H1 (cell line): ENCODE results near the gene SEMA5B. TPM values are rescaled to one million over a fixed set of nuclear protein-coding genes. Genes with fewer than 3 reads are reported as not detected.

Source experiments
- CTCF ChIA-PET: fragments of 300-600 bp; sonication (Branson Sonifier 250); formaldehyde crosslinking; loops from one replicate; lab custom pipeline; 2021; ENCODE audit not compliant: partially characterized antibody; lab: Charles Lee
- POLR2A ChIA-PET: fragments of 300-600 bp; sonication (Branson Sonifier 250); formaldehyde crosslinking; loops from one replicate; lab custom pipeline; 2021; ENCODE audit warnings: inconsistent platforms; ENCODE audit not compliant: partially characterized antibody; lab: Charles Lee
- DNase-seq, 2 experiments: peaks; one replicate each; pipeline versions ENCODE4 v3.0.0 to v3.0.0-alpha.2; 2010 to 2022; ENCODE audit warnings: low spot score in 2 of 2, low read depth in 1 of 2, mixed read lengths in 1 of 2
- FAIRE-seq: peaks from 2 replicates; lab custom pipeline; 2011; peaks lifted over from hg19 to GRCh38; lab: Jason Lieb, UNC
- H2AFZ ChIP-seq: 2 replicates; pipeline ENCODE4 v1.8.1; 2012; ENCODE audit warnings: low read length, inconsistent platforms
- H2AK5ac ChIP-seq: 2 replicates; pipeline ENCODE4 v1.6.1; 2013; ENCODE audit warnings: low read depth, low read length
- H2BK120ac ChIP-seq: replicated peaks from 2 replicates; pipeline ENCODE3; 2013; ENCODE audit warnings: low read depth, low read length, inconsistent platforms
- H2BK12ac ChIP-seq: 2 replicates; pipeline ENCODE4 v1.6.1; 2013; ENCODE audit warnings: low read depth, low read length
- H2BK15ac ChIP-seq: 2 replicates; pipeline ENCODE4 v1.6.1; 2013; ENCODE audit warnings: low read length
- H2BK20ac ChIP-seq: 2 replicates; pipeline ENCODE4 v1.6.1; 2013; ENCODE audit warnings: low read length
- H2BK5ac ChIP-seq: 2 replicates; pipeline ENCODE4 v1.6.1; 2013; ENCODE audit warnings: low read depth, low read length
- H3K14ac ChIP-seq: 2 replicates; pipeline ENCODE4 v1.6.1; 2013; ENCODE audit warnings: inconsistent platforms; ENCODE audit not compliant: insufficient read length
- H3K18ac ChIP-seq: 2 replicates; pipeline ENCODE4 v1.6.1; 2013; ENCODE audit warnings: low read length; ENCODE audit errors: extremely low read depth
- H3K23ac ChIP-seq: 2 replicates; pipeline ENCODE4 v1.6.1; 2013; ENCODE audit warnings: inconsistent platforms; ENCODE audit not compliant: insufficient read length
- H3K23me2 ChIP-seq: 2 replicates; pipeline ENCODE4 v1.6.1; 2013; ENCODE audit warnings: low read depth, low read length
- H3K27ac ChIP-seq: 2 replicates; pipeline ENCODE4 v1.6.1; 2011; ENCODE audit warnings: low read depth, low read length, inconsistent platforms
- H3K27me3 ChIP-seq, 4 experiments: replicated peaks in 1 of 4; 1 replicate in 1 of 4; 2 replicates in 3 of 4; pipeline versions ENCODE4 v1.6.1 to v1.8.1; 2011 to 2013; ENCODE audit warnings: low read length in 3 of 4, mild to moderate bottlenecking in 3 of 4, inconsistent platforms in 2 of 4, mixed read lengths in 2 of 4, moderate library complexity in 1 of 4; ENCODE audit not compliant: control insufficient read depth in 3 of 4, insufficient read depth in 3 of 4; ENCODE audit errors: extremely low read depth in 1 of 4
- H3K36me3 ChIP-seq, 4 experiments: 2 replicates each; pipeline versions ENCODE4 v1.6.1 to v1.8.1; 2011 to 2013; ENCODE audit warnings: mild to moderate bottlenecking in 4 of 4, low read length in 3 of 4, moderate library complexity in 2 of 4, control low read depth in 1 of 4, inconsistent platforms in 1 of 4; ENCODE audit not compliant: insufficient read depth in 4 of 4, control insufficient read depth in 2 of 4
- H3K4ac ChIP-seq: replicated peaks from 2 replicates; pipeline ENCODE3; 2013; ENCODE audit warnings: low read length, low read depth, mixed read lengths, inconsistent platforms; ENCODE audit not compliant: insufficient read length
- H3K4me1 ChIP-seq, 4 experiments: replicated peaks in 1 of 4; 1 replicate in 1 of 4; 2 replicates in 3 of 4; pipeline versions ENCODE4 v1.6.1 to v1.8.1; 2011 to 2013; ENCODE audit warnings: low read length in 3 of 4, inconsistent platforms in 2 of 4, mixed read lengths in 1 of 4; ENCODE audit not compliant: insufficient read depth in 4 of 4, control insufficient read depth in 3 of 4
- H3K4me2 ChIP-seq, 2 experiments: 2 replicates each; pipeline versions ENCODE4 v1.6.1 to v1.8.1; 2011 to 2013; ENCODE audit warnings: low read depth in 2 of 2, low read length in 2 of 2, control low read depth in 1 of 2, inconsistent platforms in 1 of 2, mild to moderate bottlenecking in 1 of 2; ENCODE audit not compliant: insufficient read depth in 1 of 2
- H3K4me3 ChIP-seq, 4 experiments: fragments of 200-600, 300-600 bp in 1 of 4; sonication (generic), shearing (Covaris generic), sonication (Bioruptor Twin) in 1 of 4; 2 replicates each; pipeline versions ENCODE4 v1.5.1 to v1.8.1; 2011 to 2016; ENCODE audit warnings: low read length in 4 of 4, low read depth in 3 of 4, control low read depth in 2 of 4, inconsistent platforms in 2 of 4, mild to moderate bottlenecking in 2 of 4, mixed read lengths in 1 of 4, moderate library complexity in 1 of 4; ENCODE audit not compliant: insufficient read depth in 2 of 4; ENCODE audit errors: extremely low read depth in 1 of 4
- H3K56ac ChIP-seq: replicated peaks from 2 replicates; pipeline ENCODE3; 2013; ENCODE audit warnings: low read depth, mild to moderate bottlenecking, mixed read lengths, low read length, inconsistent platforms; ENCODE audit not compliant: insufficient read length
- H3K79me1 ChIP-seq: 2 replicates; pipeline ENCODE4 v1.6.1; 2013; ENCODE audit warnings: low read depth, low read length, control low read depth
- H3K79me2 ChIP-seq, 2 experiments: 2 replicates each; pipeline versions ENCODE4 v1.6.1 to v1.8.1; 2012 to 2013; ENCODE audit warnings: low read length in 2 of 2, mild to moderate bottlenecking in 2 of 2, inconsistent platforms in 1 of 2; ENCODE audit not compliant: insufficient read depth in 2 of 2, control insufficient read depth in 1 of 2
- H3K9ac ChIP-seq, 4 experiments: replicated peaks in 1 of 4; 1 replicate in 1 of 4; 2 replicates in 3 of 4; pipeline versions ENCODE4 v1.6.1 to v1.8.1; 2011 to 2013; ENCODE audit warnings: low read depth in 3 of 4, low read length in 3 of 4, control low read depth in 2 of 4, mild to moderate bottlenecking in 2 of 4, moderate library complexity in 2 of 4, inconsistent platforms in 1 of 4; ENCODE audit errors: extremely low read depth in 1 of 4
- H3K9me3 ChIP-seq, 2 experiments: 2 replicates each; pipeline versions ENCODE4 v1.6.1 to v1.8.1; 2012 to 2013; ENCODE audit warnings: mild to moderate bottlenecking in 2 of 2, moderate library complexity in 2 of 2, control low read depth in 1 of 2, inconsistent platforms in 1 of 2, low read depth in 1 of 2, low read length in 1 of 2, mixed read lengths in 1 of 2; ENCODE audit not compliant: insufficient read depth in 2 of 2
- H4K20me1 ChIP-seq, 2 experiments: replicated peaks in 1 of 2; 2 replicates each; pipeline versions ENCODE3 to v1.8.1; 2011 to 2013; ENCODE audit warnings: inconsistent platforms in 2 of 2, low read length in 2 of 2, mild to moderate bottlenecking in 1 of 2; ENCODE audit not compliant: insufficient read depth in 2 of 2, control insufficient read depth in 1 of 2
- H4K5ac ChIP-seq: 2 replicates; pipeline ENCODE4 v1.6.1; 2013; ENCODE audit warnings: low read length, low read depth, mixed read lengths, inconsistent platforms; ENCODE audit not compliant: insufficient read length
- H4K8ac ChIP-seq: 2 replicates; pipeline ENCODE4 v1.8.0; 2013; ENCODE audit warnings: mild to moderate bottlenecking, moderate library complexity, low read length, inconsistent platforms; ENCODE audit not compliant: insufficient read depth; ENCODE audit errors: extremely low read depth
- H4K91ac ChIP-seq: replicated peaks from 2 replicates; pipeline ENCODE3; 2013; ENCODE audit warnings: low read length, mixed read lengths, inconsistent platforms; ENCODE audit not compliant: insufficient read length
- BRCA1 ChIP-seq: IDR thresholded peaks from 2 replicates; pipeline ENCODE4 v1.6.1; 2012; ENCODE audit warnings: low read depth, low read length, improper control_type of control experiment
- CREB1 ChIP-seq: IDR thresholded peaks from 2 replicates; pipeline ENCODE4 v1.6.1; 2012; ENCODE audit warnings: inconsistent platforms
- CTBP2 ChIP-seq: IDR thresholded peaks from 2 replicates; pipeline ENCODE4 v1.7.0; 2011; ENCODE audit warnings: borderline replicate concordance, mild to moderate bottlenecking, moderate library complexity, mixed read lengths, low read length; ENCODE audit not compliant: insufficient read depth, insufficient read length
- GABPA ChIP-seq: IDR thresholded peaks from 2 replicates; pipeline ENCODE4 v1.6.1; 2011; ENCODE audit warnings: mild to moderate bottlenecking, low read length, moderate library complexity, borderline replicate concordance; ENCODE audit not compliant: insufficient read depth
- GTF2F1 ChIP-seq: IDR thresholded peaks from 2 replicates; pipeline ENCODE4 v1.6.1; 2012; ENCODE audit warnings: low read depth, low read length, improper control_type of control experiment, borderline replicate concordance
- PHF8 ChIP-seq: fragments of 200-600 bp; sonication (generic); conservative IDR thresholded peaks from 2 replicates; pipeline ENCODE4 v1.7.1; 2012; ENCODE audit warnings: low read depth, mild to moderate bottlenecking, inconsistent platforms, low read length, moderate library complexity
- POLR2A ChIP-seq, 2 experiments: IDR thresholded peaks; 1 replicate in 1 of 2; 2 replicates in 1 of 2; pipeline ENCODE4 v1.6.1; 2011; ENCODE audit warnings: low read depth in 2 of 2, low read length in 2 of 2, mild to moderate bottlenecking in 2 of 2; ENCODE audit errors: control extremely low read depth in 1 of 2
- SP1 ChIP-seq: IDR thresholded peaks from 2 replicates; pipeline ENCODE4 v1.6.1; 2011; ENCODE audit warnings: low read depth, low read length
- TBP ChIP-seq: IDR thresholded peaks from 2 replicates; pipeline ENCODE4 v1.6.1; 2011; ENCODE audit warnings: low read depth, low read length, improper control_type of control experiment
- WGBS, 2 experiments: shearing (Covaris generic) in 1 of 2; methylation state at CpG; one replicate each; pipeline versions ENCODE4 v1.1.6 to v1.1.7; 2013 to 2015; ENCODE audit warnings: low lambda C conversion rate in 2 of 2, mixed read lengths in 2 of 2, inconsistent platforms in 1 of 2, low coverage in 1 of 2, missing lambda C conversion rate in 1 of 2; ENCODE audit not compliant: insufficient replicate concordance in 2 of 2, insufficient coverage in 1 of 2, insufficient read length in 1 of 2; ENCODE audit errors: extremely low coverage in 1 of 2, missing lambda C conversion rate in 1 of 2; 5-methylcytosine and 5-hydroxymethylcytosine counted together
- polyA plus RNA-seq, 7 experiments: library from polyadenylated mRNA; depleted of rRNA in 3 of 7; stranded (reverse) in 5 of 7; unstranded in 2 of 7; fragments of >200 nt in 5 of 7; fragments of 200-250 nt in 2 of 7; gene quantifications; 1 replicate in 5 of 7; 2 replicates in 1 of 7; 4 replicates in 1 of 7; pipeline versions ENCODE4 v1.2.1 to v1.2.3, GENCODE V29; 2011 to 2013; ENCODE audit warnings: missing spikeins in 2 of 7, mixed read lengths in 2 of 7
- total RNA-seq: library from RNA; stranded (reverse); fragmentation: NEBNext Ultra II Directional; extraction: Animal tissue kit (Norgen Biotek cat#: 25700); gene quantifications from 2 replicates; pipeline ENCODE4 v1.2.1, GENCODE V29; 2021

Gene SEMA5B
- total and polyA plus RNA-seq, 2 of the 8 experiments (the other 6 are each of a cell fraction or from before 2014, with no cell fraction given) = 13.1 to 22.4 TPM

DNA sequence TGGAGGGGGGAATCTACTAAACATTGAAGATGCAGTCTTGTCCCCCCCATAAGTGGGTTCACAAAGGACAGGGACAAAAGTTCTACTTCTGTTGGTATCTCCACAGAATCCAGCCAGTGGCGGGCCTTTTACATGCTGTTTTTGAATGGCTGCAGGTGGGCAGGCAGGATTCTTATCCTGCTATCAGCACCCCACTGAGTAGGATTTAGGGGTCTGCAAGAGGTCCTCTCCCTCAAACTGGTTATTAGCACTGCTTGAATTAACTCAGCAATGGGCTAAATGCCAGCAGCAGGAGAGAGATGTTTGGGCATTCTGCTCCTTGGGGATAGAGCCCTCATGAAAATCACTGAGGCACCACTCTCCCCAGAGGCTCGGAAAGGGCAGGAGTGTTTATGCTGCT, 40.3 kb downstream of the SEMA5B start:
- H3K23me2 ChIP-seq = peaks cover 2% of the 10 kb centered on the region; the same call in 1 of the 2 replicates
- H2BK15ac ChIP-seq = peak overlapping the region; percentile 88; the same call in 1 of the 2 replicates
- H3K56ac ChIP-seq = no peak overlapping the region
- H2BK20ac ChIP-seq = peak overlapping the region; percentile 73
- H3K4me2 ChIP-seq = peak overlapping the region; percentile 54 to 57
- H3K79me2 ChIP-seq = no peaks in the 10 kb centered on the region
- peak overlapping the region; percentile 83; the same call in 1 of the 2 replicates for H2BK5ac ChIP-seq
- no peak overlapping the region for H2AFZ ChIP-seq
- peak overlapping the region; percentile 30; the same call in 1 of the 2 replicates for H3K27ac ChIP-seq
- no peaks in the 10 kb centered on the region; a peak in 1 of 8 replicates for H3K36me3 ChIP-seq
- no peak overlapping the region for H3K9ac ChIP-seq
- no peak overlapping the region for H3K23ac ChIP-seq
- H2AK5ac ChIP-seq = no peak overlapping the region
- H3K4me1 ChIP-seq = peaks cover 23 to 57% (median 36%) of the 10 kb centered on the region in 4 experiments
- H4K91ac ChIP-seq = peak overlapping the region; percentile 28
- H3K14ac ChIP-seq = no peak overlapping the region
- H2BK120ac ChIP-seq = peak overlapping the region; percentile 48
- H4K20me1 ChIP-seq = no peaks in the 10 kb centered on the region
- CTCF ChIA-PET = interaction anchor here (1.6 to 3.1 kb wide), 6 partner anchors 12 to 45 kb away, joined by 3 to 20 read pairs (median 6); no protein-coding TSS in a partner anchor
- peak overlapping the region; percentile 95 for H3K18ac ChIP-seq
- H4K5ac ChIP-seq = peak overlapping the region; percentile 30
- TF ChIP-seq POLR2A (IDR thresholded peaks at IDR 0.05; ENCODE audit: control extremely low read depth in 1 of 2, low read depth in 2 of 2, low read length in 2 of 2) (no peak), BRCA1 (no peak), PHF8 (no peak), GABPA (no peak), CREB1 (no peak), CTBP2 (no peak), SP1 (no peak), TBP (no peak), GTF2F1 (no peak)
- H3K4ac ChIP-seq = no peak overlapping the region
- H3K4me3 ChIP-seq = peak overlapping the region in 3 of 4 experiments; percentile 10 to 34 (median 20); a peak in 4 of 8 replicates
- WGBS, 2 experiments = 33% methylated on average over 2 of the region's 2 CpGs; no CpG with 5 or more reads in 1 of the 2 experiments
- no peak for DNase-seq
- POLR2A ChIA-PET = interaction anchor here (0.7 to 1.0 kb wide), 4 partner anchors 15 to 37 kb away, joined by 3 read pairs; no protein-coding TSS in a partner anchor
- FAIRE-seq = no peak
- no peaks in the 10 kb centered on the region for H3K9me3 ChIP-seq
- no peaks in the 10 kb centered on the region; the same call in 1 of the 2 replicates for H3K79me1 ChIP-seq
- H4K8ac ChIP-seq = no peak overlapping the region
- H2BK12ac ChIP-seq = peak overlapping the region; percentile 89; the same call in 1 of the 2 replicates
- no peaks in the 10 kb centered on the region; a peak in 1 of 7 replicates for H3K27me3 ChIP-seq
